Rectal smooth muscle tissue (tissue), 1 donor: Measurements from ENCODE around the gene OR6J1.

Experiments used
- H3K27ac ChIP-seq: one replicate; pipeline ENCODE4 v1.7.0; 2013; ENCODE audit warnings: low read depth, low read length, inconsistent platforms
- H3K27me3 ChIP-seq: one replicate; pipeline ENCODE4 v1.7.0; 2013; ENCODE audit warnings: low read length; ENCODE audit not compliant: control insufficient read depth, insufficient read depth
- H3K36me3 ChIP-seq: one replicate; pipeline ENCODE4 v1.7.0; 2013; ENCODE audit warnings: low read length; ENCODE audit not compliant: control insufficient read depth, insufficient read depth
- H3K4me1 ChIP-seq: one replicate; pipeline ENCODE4 v1.7.0; 2013; ENCODE audit warnings: low read length; ENCODE audit not compliant: control insufficient read depth, insufficient read depth
- H3K4me3 ChIP-seq: one replicate; pipeline ENCODE4 v1.7.0; 2013; ENCODE audit warnings: low read length
- H3K9ac ChIP-seq: one replicate; pipeline ENCODE4 v1.7.0; 2013; ENCODE audit warnings: low read length

The OR6J1 gene

GRCh38 chr14:22583994-22584393 is 60.2 kb downstream of the OR6J1 start:
- H3K27ac ChIP-seq, result no peak overlapping the region
- H3K4me1 ChIP-seq, result peaks cover 5% of the 10 kb centered on the region
- no peak overlapping the region for H3K4me3 ChIP-seq
- H3K27me3 ChIP-seq, result no peaks in the 10 kb centered on the region
- no peak overlapping the region for H3K9ac ChIP-seq
- H3K36me3 ChIP-seq, result no peaks in the 10 kb centered on the region
